ENCODE measurements around the gene AFP.

- TF ChIP-seq POLR2A (IDR thresholded peaks at IDR 0.05) (no peak), CTCF (IDR thresholded peaks at IDR 0.05) (no peak)
Measured at GRCh38 chr4:73477176-73477575, 41.2 kb downstream of the AFP start.
